Esophagus squamous epithelium (tissue), 5 donors: ENCODE measurements around the gene RARS2. TPM values are rescaled to one million over a fixed set of nuclear protein-coding genes. Genes with fewer than 3 reads are reported as not detected.
"Not testable (repeated sequence)": the region's sequence is repeated elsewhere in the genome, so short reads cannot be mapped to it uniquely, and the experiment has no call there.

Experiments used
- DNase-seq: peaks from one replicate; lab custom pipeline; 2025; lab: John Stamatoyannopoulos, UW
- H3K27ac ChIP-seq, 4 donors: fragments of 200-600 bp; sonication (generic); one replicate each; pipeline ENCODE4 v1.5.1; 2016 to 2019; ENCODE audit warnings: mild to moderate bottlenecking in 1 of 4
- H3K27me3 ChIP-seq, 4 donors: fragments of 200-600 bp; sonication (generic); 1 replicate in 3 of 4; 2 replicates in 1 of 4; pipeline versions ENCODE4 v1.5.1 to v1.6.0; 2017 to 2021; ENCODE audit warnings: antibody characterized with exemption in 1 of 4
- H3K36me3 ChIP-seq, 3 donors: fragments of 200-600 bp; sonication (generic); one replicate each; pipeline ENCODE4 v1.5.1; 2016 to 2019
- H3K4me1 ChIP-seq, 3 donors: fragments of 200-600 bp; sonication (generic); one replicate each; pipeline ENCODE4 v1.5.1; 2017 to 2019
- H3K4me3 ChIP-seq, 4 donors: fragments of 200-600 bp; sonication (generic); 1 replicate in 3 of 4; 2 replicates in 1 of 4; pipeline ENCODE4 v1.5.1; 2016 to 2019; ENCODE audit warnings: mild to moderate bottlenecking in 2 of 4, moderate library complexity in 1 of 4
- H3K9me3 ChIP-seq, 3 donors: fragments of 200-600 bp; sonication (generic); one replicate each; pipeline ENCODE4 v1.5.1; 2016 to 2019
- POLR2A ChIP-seq, 4 donors: fragments of 450-650 bp; IDR thresholded peaks; one replicate each; pipeline ENCODE4 v1.6.1; 2017; ENCODE audit warnings: antibody characterized with exemption in 4 of 4, mild to moderate bottlenecking in 4 of 4, moderate library complexity in 3 of 4
- WGBS, 2 donors: methylation state at CpG; one replicate each; pipeline ENCODE4 v1.1.5; 2018; 5-methylcytosine and 5-hydroxymethylcytosine counted together
- intact Hi-C: fragments of 100-400 bp; cut with DNase I; formaldehyde crosslinking; loops from one replicate; pipeline ENCODE4 v1.15.0; 2022
- total RNA-seq, 4 donors: library from RNA; depleted of rRNA; stranded (reverse); fragments of >200 nt; gene quantifications; one replicate each; pipeline ENCODE4 v1.1.0, GENCODE V29; 2016
- TF ChIP-seq, protein P1 (sequence below), 6 experiments: fragments of 450-650 bp in 4 of 6; fragments of 200-600 bp in 2 of 6; sonication (generic) in 2 of 6; IDR thresholded peaks; one replicate each; pipeline ENCODE4 v1.5.1; 2016 to 2019; ENCODE audit warnings: antibody characterized with exemption in 6 of 6, mild to moderate bottlenecking in 4 of 6, moderate library complexity in 4 of 6
- donor health status: DM: yes; HTN: yes; CAD: no.

Gene RARS2
- total RNA-seq, 4 donors from 2014 or later, result 9.6 to 24.1 (median 21.9) TPM

DNA sequence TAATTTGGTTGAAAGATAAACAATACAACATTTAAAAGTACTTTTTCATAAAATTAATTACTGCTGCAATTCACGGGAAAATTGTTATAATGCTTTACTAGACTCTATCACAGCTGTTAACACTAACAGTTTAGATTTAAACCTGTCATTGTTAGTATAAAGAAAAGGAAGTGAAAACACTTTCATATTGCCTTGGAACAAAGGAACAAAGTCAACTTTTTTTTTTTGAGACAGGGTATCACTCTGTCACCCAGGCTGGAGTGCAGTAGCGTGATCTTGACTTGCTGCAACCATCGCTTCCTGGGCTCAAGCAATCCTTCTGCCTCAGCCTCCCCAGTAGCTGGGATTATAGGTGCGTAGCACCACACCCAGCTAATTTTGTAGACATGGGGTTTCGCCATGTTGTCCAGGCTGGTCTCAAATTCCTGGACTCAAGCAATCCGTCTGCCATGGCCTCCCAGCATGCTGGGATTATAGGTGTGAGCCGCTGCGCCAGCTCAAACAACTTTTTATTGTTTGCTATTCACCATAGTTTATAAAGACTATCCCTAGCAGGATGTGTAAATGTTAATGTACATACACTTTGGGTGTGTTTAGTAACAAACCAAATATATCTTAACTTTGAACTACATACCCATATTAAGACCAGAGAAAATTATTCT, 94.9 kb downstream of the RARS2 start:
- no peak for DNase-seq
- no peaks in the 10 kb centered on the region for H3K27me3 ChIP-seq
- TF ChIP-seq, protein P1, sequence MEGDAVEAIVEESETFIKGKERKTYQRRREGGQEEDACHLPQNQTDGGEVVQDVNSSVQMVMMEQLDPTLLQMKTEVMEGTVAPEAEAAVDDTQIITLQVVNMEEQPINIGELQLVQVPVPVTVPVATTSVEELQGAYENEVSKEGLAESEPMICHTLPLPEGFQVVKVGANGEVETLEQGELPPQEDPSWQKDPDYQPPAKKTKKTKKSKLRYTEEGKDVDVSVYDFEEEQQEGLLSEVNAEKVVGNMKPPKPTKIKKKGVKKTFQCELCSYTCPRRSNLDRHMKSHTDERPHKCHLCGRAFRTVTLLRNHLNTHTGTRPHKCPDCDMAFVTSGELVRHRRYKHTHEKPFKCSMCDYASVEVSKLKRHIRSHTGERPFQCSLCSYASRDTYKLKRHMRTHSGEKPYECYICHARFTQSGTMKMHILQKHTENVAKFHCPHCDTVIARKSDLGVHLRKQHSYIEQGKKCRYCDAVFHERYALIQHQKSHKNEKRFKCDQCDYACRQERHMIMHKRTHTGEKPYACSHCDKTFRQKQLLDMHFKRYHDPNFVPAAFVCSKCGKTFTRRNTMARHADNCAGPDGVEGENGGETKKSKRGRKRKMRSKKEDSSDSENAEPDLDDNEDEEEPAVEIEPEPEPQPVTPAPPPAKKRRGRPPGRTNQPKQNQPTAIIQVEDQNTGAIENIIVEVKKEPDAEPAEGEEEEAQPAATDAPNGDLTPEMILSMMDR (IDR thresholded peaks at IDR 0.05), result no peak
- TF ChIP-seq POLR2A (IDR thresholded peaks at IDR 0.05), result no peak
- H3K27ac ChIP-seq, result no peak overlapping the region
- H3K36me3 ChIP-seq, result peaks cover 0 to 35% (median 0%) of the 10 kb centered on the region in 3 donors
- H3K4me1 ChIP-seq, result no peaks in the 10 kb centered on the region
- no peaks in the 10 kb centered on the region for H3K9me3 ChIP-seq
- WGBS, 2 donors, result 92% methylated on average over 8 of the region's 8 CpGs
- intact Hi-C loops, result no loop called here
- H3K4me3 ChIP-seq, result no peak overlapping the region

DNA sequence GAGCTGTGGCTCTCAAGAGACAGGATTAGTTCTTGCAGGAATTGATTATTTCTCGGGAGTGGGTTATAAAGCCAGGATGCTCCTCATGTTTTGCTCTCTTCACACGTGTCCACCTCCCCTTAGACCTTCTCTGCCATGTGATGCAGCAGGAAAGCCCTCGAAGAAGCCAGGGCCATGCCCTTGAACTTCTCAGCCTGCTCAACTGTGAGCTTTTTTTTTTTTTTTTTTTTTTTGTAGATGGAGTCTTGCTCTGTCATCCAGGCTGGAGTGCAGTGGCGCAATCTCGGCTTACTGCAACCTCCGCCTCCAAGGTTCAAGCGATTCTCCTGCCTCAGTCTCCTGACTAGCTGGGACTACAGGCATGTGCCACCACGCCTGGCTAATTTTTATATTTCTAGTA, 100.5 kb downstream of the RARS2 start:
- H3K27ac ChIP-seq, H3K4me3 ChIP-seq, H3K4me1 ChIP-seq, intact Hi-C loops, H3K9me3 ChIP-seq, DNase-seq, H3K27me3 ChIP-seq: not testable (repeated sequence)
- H3K36me3 ChIP-seq, result peaks cover 0 to 24% (median 0%) of the 10 kb centered on the region in 3 donors
- 93% methylated on average over 7 to 8 of the region's 8 CpGs for WGBS, 2 donors

DNA sequence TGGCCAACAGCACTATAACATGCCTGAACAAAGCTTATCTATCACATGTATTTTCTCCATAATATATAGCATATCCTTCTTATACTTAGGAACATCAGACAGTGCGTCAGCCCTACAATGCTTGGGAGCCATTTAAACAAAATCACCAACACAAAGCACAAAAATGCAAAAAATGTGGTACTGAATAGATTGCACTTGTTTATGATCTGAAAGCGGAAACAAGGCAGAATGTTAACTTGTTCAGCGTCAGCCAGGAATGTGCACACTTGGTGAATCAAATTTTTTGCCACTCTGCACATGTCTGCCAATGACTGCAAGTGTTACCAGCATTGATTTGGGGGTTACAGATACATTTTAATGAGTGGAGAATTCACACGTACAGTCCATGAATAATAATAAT, 102.2 kb downstream of the RARS2 start:
- Histone ChIP-seq H3K27ac (no peak overlapping the region), H3K36me3 (peaks cover 0 to 31% (median 0%) of the 10 kb centered on the region in 3 donors), H3K4me3 (no peak overlapping the region), H3K4me1 (no peaks in the 10 kb centered on the region), H3K9me3 (peaks cover 0 to 15% (median 12%) of the 10 kb centered on the region in 3 donors), H3K27me3 (no peaks in the 10 kb centered on the region)
- 91 to 92% methylated on average over 4 of the region's 4 CpGs for WGBS, 2 donors
- intact Hi-C loops, result no loop called here
- TF ChIP-seq, protein P1 (IDR thresholded peaks at IDR 0.05), result no peak
- no peak for TF ChIP-seq POLR2A (IDR thresholded peaks at IDR 0.05)
- DNase-seq, result no peak

DNA sequence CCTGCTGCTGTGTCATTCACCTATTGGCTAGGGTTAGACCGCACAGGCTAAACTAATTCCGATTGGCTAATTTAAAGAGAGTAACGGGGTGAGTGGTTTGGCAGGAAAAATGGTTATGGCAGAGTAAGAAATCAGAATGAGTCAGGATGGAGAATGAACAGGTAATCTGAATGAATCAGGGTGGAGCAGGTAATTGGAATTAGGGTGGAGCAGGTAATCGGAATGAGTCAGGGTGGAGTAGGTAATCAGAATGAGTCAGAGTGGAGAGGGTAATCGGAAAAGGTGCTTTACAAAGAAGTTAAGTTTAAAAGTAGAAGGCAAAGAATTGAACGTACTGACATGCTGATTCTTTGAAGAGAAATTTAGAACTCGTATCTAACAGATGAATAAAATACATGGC, 105.3 kb downstream of the RARS2 start:
- Histone ChIP-seq H3K9me3 (peaks cover 0 to 15% (median 12%) of the 10 kb centered on the region in 3 donors), H3K4me3 (no peak overlapping the region), H3K27me3 (no peaks in the 10 kb centered on the region), H3K36me3 (peaks cover 0 to 20% (median 0%) of the 10 kb centered on the region in 3 donors), H3K4me1 (no peaks in the 10 kb centered on the region), H3K27ac (no peak overlapping the region)
- DNase-seq, result no peak
- WGBS, 2 donors, result 74 to 79% methylated on average over 7 of the region's 7 CpGs
- intact Hi-C loops, result no loop called here
- no peak for TF ChIP-seq POLR2A (IDR thresholded peaks at IDR 0.05)
- TF ChIP-seq, protein P1 (IDR thresholded peaks at IDR 0.05), result no peak

DNA sequence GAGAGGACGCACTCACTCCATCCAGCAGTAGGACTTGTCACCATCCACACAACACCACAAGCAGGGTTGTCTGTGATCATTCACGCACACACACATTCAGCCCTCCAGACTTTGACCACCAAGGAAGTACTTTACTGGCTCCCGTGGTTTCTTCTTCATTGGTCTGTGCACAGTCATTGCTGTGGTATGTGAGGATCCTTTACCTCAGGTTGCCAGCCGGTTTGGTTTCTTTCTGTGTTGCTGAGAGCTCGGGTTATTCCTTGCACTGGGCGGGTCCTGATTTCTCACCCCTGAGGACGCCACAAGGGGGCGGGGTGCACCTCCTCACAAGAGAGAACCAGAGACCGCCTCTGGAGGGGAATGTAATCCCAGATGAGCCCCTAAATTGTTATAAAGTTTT, 105.9 kb downstream of the RARS2 start:
- WGBS, 2 donors, result 82 to 92% methylated on average over 5 to 8 of the region's 9 CpGs
- H3K4me1 ChIP-seq, result no peaks in the 10 kb centered on the region
- no peak for TF ChIP-seq POLR2A (IDR thresholded peaks at IDR 0.05)
- TF ChIP-seq, protein P1 (IDR thresholded peaks at IDR 0.05), result no peak
- peaks cover 0 to 15% (median 12%) of the 10 kb centered on the region in 3 donors for H3K9me3 ChIP-seq
- no peak overlapping the region for H3K27ac ChIP-seq
- H3K4me3 ChIP-seq, result no peak overlapping the region
- peaks cover 0 to 26% (median 0%) of the 10 kb centered on the region in 3 donors for H3K36me3 ChIP-seq
- intact Hi-C loops, result no loop called here
- H3K27me3 ChIP-seq, result no peaks in the 10 kb centered on the region
- DNase-seq, result no peak
